HCT116 (cell line): Measurements from ENCODE around the gene GLMN.

ENCODE experiments used
- ELF1 ChIP-seq: IDR thresholded peaks from 2 replicates; pipeline ENCODE4 v1.6.1; 2012; ENCODE audit warnings: low read depth, borderline replicate concordance
- EZH2 ChIP-seq: fragments of 200-600 bp; sonication (generic); IDR thresholded peaks from 2 replicates; pipeline ENCODE4 v1.6.1; 2017; ENCODE audit warnings: antibody characterized with exemption, mixed run types
- REST ChIP-seq: IDR thresholded peaks from 2 replicates; pipeline ENCODE4 v1.6.1; 2012; ENCODE audit warnings: low read depth

- no peak for TF ChIP-seq EZH2
- TF ChIP-seq REST = no peak
- no peak for TF ChIP-seq ELF1
Observed at GRCh38 chr1:92340154-92340553, 41.4 kb upstream of the GLMN start.
